IPS-18c (cell line): ENCODE data around the gene CHRNA1.
A peak's percentile ranks its signal among the peaks of the same experiment; 100 is the strongest.

Source experiments
- H3K4me3 ChIP-seq: 2 replicates; pipeline ENCODE4 v1.7.0; 2013; ENCODE audit warnings: low read depth, mild to moderate bottlenecking, low read length, moderate library complexity; ENCODE audit not compliant: insufficient read depth
- H3K9me3 ChIP-seq: one replicate; pipeline ENCODE4 v1.6.1; 2013; ENCODE audit warnings: mild to moderate bottlenecking, low read length, moderate library complexity; ENCODE audit not compliant: control insufficient read depth, insufficient read depth

The CHRNA1 gene

GRCh38 chr2:174764280-174765255, at the start of gene CHRNA1:
Gene CHRNA1, minus strand, starts transcription at chr2:174764472. Its CDS starts 78 bp downstream, at chr2:174764394.
- H3K9me3 ChIP-seq, result no peaks in the 10 kb centered on the region
- H3K4me3 ChIP-seq, result no peak within 1 kb of the TSS

- Histone ChIP-seq H3K4me3 (no peak overlapping the region), H3K9me3 (no peaks in the 10 kb centered on the region)
Measured at GRCh38 chr2:174812037-174812436, 47.8 kb upstream of the CHRNA1 start.

- Histone ChIP-seq H3K4me3 (no peak overlapping the region), H3K9me3 (no peaks in the 10 kb centered on the region)
Measured at GRCh38 chr2:174807931-174808330, 43.7 kb upstream of the CHRNA1 start.

- no peak overlapping the region for H3K4me3 ChIP-seq
- H3K9me3 ChIP-seq, result no peaks in the 10 kb centered on the region
Measured at GRCh38 chr2:174805803-174806202, 41.5 kb upstream of the CHRNA1 start.

- Histone ChIP-seq H3K9me3 (no peaks in the 10 kb centered on the region), H3K4me3 (no peak overlapping the region)
Measured at GRCh38 chr2:174802459-174802858, 38.2 kb upstream of the CHRNA1 start.

- Histone ChIP-seq H3K9me3 (no peaks in the 10 kb centered on the region), H3K4me3 (no peak overlapping the region)
Measured at GRCh38 chr2:174800436-174801205, 36.3 kb upstream of the CHRNA1 start.

GRCh38 chr2:174798801-174799200, 34.5 kb upstream of the CHRNA1 start:
- Histone ChIP-seq H3K9me3 (no peaks in the 10 kb centered on the region), H3K4me3 (no peak overlapping the region)

- no peaks in the 10 kb centered on the region for H3K9me3 ChIP-seq
- no peak overlapping the region for H3K4me3 ChIP-seq
Measured at GRCh38 chr2:174797781-174798276, 33.6 kb upstream of the CHRNA1 start.

- no peak overlapping the region for H3K4me3 ChIP-seq
- no peaks in the 10 kb centered on the region for H3K9me3 ChIP-seq
Measured at GRCh38 chr2:174796319-174796771, 32.1 kb upstream of the CHRNA1 start.

- H3K9me3 ChIP-seq, result no peaks in the 10 kb centered on the region
- no peak overlapping the region for H3K4me3 ChIP-seq
Measured at GRCh38 chr2:174794851-174795374, 30.6 kb upstream of the CHRNA1 start.

- Histone ChIP-seq H3K4me3 (no peak overlapping the region), H3K9me3 (no peaks in the 10 kb centered on the region)
Measured at GRCh38 chr2:174792309-174793025, 28.2 kb upstream of the CHRNA1 start.

- no peaks in the 10 kb centered on the region for H3K9me3 ChIP-seq
- no peak overlapping the region for H3K4me3 ChIP-seq
Measured at GRCh38 chr2:174791746-174792280, 27.5 kb upstream of the CHRNA1 start.

- H3K9me3 ChIP-seq, result no peaks in the 10 kb centered on the region
- H3K4me3 ChIP-seq, result no peak overlapping the region
Measured at GRCh38 chr2:174791020-174791419, 26.7 kb upstream of the CHRNA1 start.

GRCh38 chr2:174789001-174789400, 24.7 kb upstream of the CHRNA1 start:
- no peaks in the 10 kb centered on the region for H3K9me3 ChIP-seq
- no peak overlapping the region; the same call in 1 of the 2 replicates for H3K4me3 ChIP-seq

GRCh38 chr2:174788291-174788929, 24.1 kb upstream of the CHRNA1 start:
- H3K4me3 ChIP-seq, result peak overlapping the region; percentile 11; the same call in 1 of the 2 replicates

GRCh38 chr2:174787487-174788205, 23.4 kb upstream of the CHRNA1 start:
- Histone ChIP-seq H3K9me3 (no peaks in the 10 kb centered on the region), H3K4me3 (peak overlapping the region; percentile 11; the same call in 1 of the 2 replicates)

More at GRCh38 chr2:174788291-174788929, 24.1 kb upstream of the CHRNA1 start:
- no peaks in the 10 kb centered on the region for H3K9me3 ChIP-seq
